ENCODE data around the gene TEPSIN. TPM values are rescaled to one million over a fixed set of nuclear protein-coding genes. Genes with fewer than 3 reads are reported as not detected.
"Not testable (repeated sequence)": the region's sequence is repeated elsewhere in the genome, so short reads cannot be mapped to it uniquely, and the experiment has no call there.

The TEPSIN gene
- total RNA-seq, 1 experiment from 2014 or later, result 14.5 TPM

- Histone ChIP-seq H3K9me3 (ENCODE audit: low read length) (no peaks in the 10 kb centered on the region), H3K36me3 (ENCODE audit: insufficient read depth, low read length) (no peaks in the 10 kb centered on the region), H3K9ac (ENCODE audit: low read length) (no peak overlapping the region), H3K79me2 (ENCODE audit: low read length) (no peaks in the 10 kb centered on the region), H3K4me2 (ENCODE audit: low read depth, low read length, poor library complexity, severe bottlenecking) (no peak overlapping the region), H3K9me2 (replicated peaks; ENCODE audit: insufficient read depth, low read length) (no peaks in the 10 kb centered on the region), H4K20me1 (ENCODE audit: insufficient read depth, low read depth, low read length) (no peaks in the 10 kb centered on the region), H3K4me1 (ENCODE audit: low read length) (no peaks in the 10 kb centered on the region), H3K27ac (ENCODE audit: low read length) (no peak overlapping the region), H3K27me3 (ENCODE audit: low read length) (no peaks in the 10 kb centered on the region), H2AFZ (ENCODE audit: low read length) (no peak overlapping the region), H3K4me3 (ENCODE audit: low read length) (no peak overlapping the region)
- DNase-seq, result no peak
Observed at GRCh38 chr17:81228834-81229665, 9.8 kb downstream of the TEPSIN start.

- DNase-seq, result no peak
- Histone ChIP-seq H3K4me2 (ENCODE audit: low read depth, low read length, poor library complexity, severe bottlenecking) (no peak overlapping the region), H2AFZ (ENCODE audit: low read length) (no peak overlapping the region), H3K9me2 (replicated peaks; ENCODE audit: insufficient read depth, low read length) (no peaks in the 10 kb centered on the region), H3K9ac (ENCODE audit: low read length) (no peak overlapping the region), H4K20me1 (ENCODE audit: insufficient read depth, low read depth, low read length) (no peaks in the 10 kb centered on the region), H3K9me3 (ENCODE audit: low read length) (no peaks in the 10 kb centered on the region), H3K4me1 (ENCODE audit: low read length) (no peaks in the 10 kb centered on the region), H3K27me3 (ENCODE audit: low read length) (no peaks in the 10 kb centered on the region), H3K79me2 (ENCODE audit: low read length) (no peaks in the 10 kb centered on the region), H3K27ac (ENCODE audit: low read length) (no peak overlapping the region), H3K36me3 (ENCODE audit: insufficient read depth, low read length) (no peaks in the 10 kb centered on the region), H3K4me3 (ENCODE audit: low read length) (no peak overlapping the region)
Observed at GRCh38 chr17:81228420-81228819, 10.4 kb downstream of the TEPSIN start.

- H3K4me2 ChIP-seq (ENCODE audit: low read depth, low read length, poor library complexity, severe bottlenecking); H3K36me3 ChIP-seq (ENCODE audit: insufficient read depth, low read length); H3K4me1 ChIP-seq (ENCODE audit: low read length); H2AFZ ChIP-seq (ENCODE audit: low read length); H3K27ac ChIP-seq (ENCODE audit: low read length); H3K9me2 ChIP-seq (replicated peaks; ENCODE audit: insufficient read depth, low read length); H3K79me2 ChIP-seq (ENCODE audit: low read length); H3K9ac ChIP-seq (ENCODE audit: low read length); H4K20me1 ChIP-seq (ENCODE audit: insufficient read depth, low read depth, low read length); H3K9me3 ChIP-seq (ENCODE audit: low read length); H3K4me3 ChIP-seq (ENCODE audit: low read length); H3K27me3 ChIP-seq (ENCODE audit: low read length); DNase-seq: not testable (repeated sequence)
Observed at GRCh38 chr17:81227630-81228029, 11.2 kb downstream of the TEPSIN start.

GRCh38 chr17:81223762-81224130 lies 15.1 kb downstream of the TEPSIN start:
- Histone ChIP-seq H3K9me2 (replicated peaks; ENCODE audit: insufficient read depth, low read length) (no peaks in the 10 kb centered on the region), H4K20me1 (ENCODE audit: insufficient read depth, low read depth, low read length) (no peaks in the 10 kb centered on the region), H3K4me1 (ENCODE audit: low read length) (peaks cover 9% of the 10 kb centered on the region), H3K27me3 (ENCODE audit: low read length) (no peaks in the 10 kb centered on the region), H3K79me2 (ENCODE audit: low read length) (peaks cover 4% of the 10 kb centered on the region; the same call in 1 of the 2 replicates), H3K4me2 (ENCODE audit: low read depth, low read length, poor library complexity, severe bottlenecking) (no peak overlapping the region), H3K36me3 (ENCODE audit: insufficient read depth, low read length) (no peaks in the 10 kb centered on the region), H2AFZ (ENCODE audit: low read length) (no peak overlapping the region; the same call in 1 of the 2 replicates), H3K9me3 (ENCODE audit: low read length) (no peaks in the 10 kb centered on the region), H3K4me3 (ENCODE audit: low read length) (no peak overlapping the region), H3K27ac (ENCODE audit: low read length) (no peak overlapping the region), H3K9ac (ENCODE audit: low read length) (no peak overlapping the region)
- DNase-seq, result no peak

- Histone ChIP-seq H3K27me3 (ENCODE audit: low read length) (no peaks in the 10 kb centered on the region), H3K4me1 (ENCODE audit: low read length) (peaks cover 9% of the 10 kb centered on the region), H3K9me2 (replicated peaks; ENCODE audit: insufficient read depth, low read length) (no peaks in the 10 kb centered on the region), H3K79me2 (ENCODE audit: low read length) (peaks cover 4% of the 10 kb centered on the region; the same call in 1 of the 2 replicates), H2AFZ (ENCODE audit: low read length) (peak within 1 kb of the TSS; percentile 93), H4K20me1 (ENCODE audit: insufficient read depth, low read depth, low read length) (no peaks in the 10 kb centered on the region), H3K4me3 (ENCODE audit: low read length) (peak within 1 kb of the TSS; percentile 94), H3K9me3 (ENCODE audit: low read length) (no peaks in the 10 kb centered on the region), H3K36me3 (ENCODE audit: insufficient read depth, low read length) (no peaks in the 10 kb centered on the region), H3K9ac (ENCODE audit: low read length) (peak within 1 kb of the TSS; percentile 81), H3K4me2 (ENCODE audit: low read depth, low read length, poor library complexity, severe bottlenecking) (peak within 1 kb of the TSS; percentile 92), H3K27ac (ENCODE audit: low read length) (no peak within 1 kb of the TSS)
- peak; percentile 100 for DNase-seq
Observed at GRCh38 chr17:81222906-81223761, 15.7 kb downstream of the TEPSIN start, which contains the start of gene CEP131. TSS of gene CEP131 (minus strand) at chr17:81222965. CDS start at chr17:81220056, 2,909 bp downstream.

- no peaks in the 10 kb centered on the region for H3K27me3 ChIP-seq (ENCODE audit: low read length)
- peak overlapping the region; percentile 81 for H3K9ac ChIP-seq (ENCODE audit: low read length)
- H4K20me1 ChIP-seq (ENCODE audit: insufficient read depth, low read depth, low read length), result no peaks in the 10 kb centered on the region
- H2AFZ ChIP-seq (ENCODE audit: low read length), result peak overlapping the region; percentile 93
- H3K9me2 ChIP-seq (replicated peaks; ENCODE audit: insufficient read depth, low read length), result no peaks in the 10 kb centered on the region
- no peaks in the 10 kb centered on the region for H3K36me3 ChIP-seq (ENCODE audit: insufficient read depth, low read length)
- H3K9me3 ChIP-seq (ENCODE audit: low read length), result no peaks in the 10 kb centered on the region
- H3K4me3 ChIP-seq (ENCODE audit: low read length), result peak overlapping the region; percentile 94
- peak overlapping the region; percentile 92 for H3K4me2 ChIP-seq (ENCODE audit: low read depth, low read length, poor library complexity, severe bottlenecking)
- H3K27ac ChIP-seq (ENCODE audit: low read length), result no peak overlapping the region
- H3K4me1 ChIP-seq (ENCODE audit: low read length), result peaks cover 9% of the 10 kb centered on the region
- DNase-seq, result no peak
- peaks cover 4% of the 10 kb centered on the region; the same call in 1 of the 2 replicates for H3K79me2 ChIP-seq (ENCODE audit: low read length)
Observed at GRCh38 chr17:81222620-81222905, 16.3 kb downstream of the TEPSIN start.

GRCh38 chr17:81221842-81222619 lies 16.8 kb downstream of the TEPSIN start:
- no peaks in the 10 kb centered on the region for H3K27me3 ChIP-seq (ENCODE audit: low read length)
- H3K36me3 ChIP-seq (ENCODE audit: insufficient read depth, low read length), result no peaks in the 10 kb centered on the region
- peak overlapping the region; percentile 94 for H3K4me3 ChIP-seq (ENCODE audit: low read length)
- H3K9ac ChIP-seq (ENCODE audit: low read length), result peak overlapping the region; percentile 81
- H3K27ac ChIP-seq (ENCODE audit: low read length), result no peak overlapping the region
- H2AFZ ChIP-seq (ENCODE audit: low read length), result peak overlapping the region; percentile 93; the same call in 1 of the 2 replicates
- H3K4me1 ChIP-seq (ENCODE audit: low read length), result peaks cover 9% of the 10 kb centered on the region
- no peak for DNase-seq
- no peaks in the 10 kb centered on the region for H4K20me1 ChIP-seq (ENCODE audit: insufficient read depth, low read depth, low read length)
- H3K9me2 ChIP-seq (replicated peaks; ENCODE audit: insufficient read depth, low read length), result no peaks in the 10 kb centered on the region
- peak overlapping the region; percentile 92 for H3K4me2 ChIP-seq (ENCODE audit: low read depth, low read length, poor library complexity, severe bottlenecking)
- H3K9me3 ChIP-seq (ENCODE audit: low read length), result no peaks in the 10 kb centered on the region
- H3K79me2 ChIP-seq (ENCODE audit: low read length), result peaks cover 4% of the 10 kb centered on the region; the same call in 1 of the 2 replicates

Data from Karpas-422 (cell line).